Peyer's patch (tissue), 4 donors: Measurements from ENCODE around the gene PHF21B.

ENCODE experiments used
- CTCF ChIP-seq, 6 experiments: fragments of 450-650 bp in 4 of 6; fragments of 200-600 bp in 2 of 6; sonication (generic) in 1 of 6; IDR thresholded peaks; one replicate each; pipeline ENCODE4 v1.5.1; 2017 to 2019; ENCODE audit warnings: antibody characterized with exemption in 6 of 6, mild to moderate bottlenecking in 3 of 6, moderate library complexity in 1 of 6
- POLR2A ChIP-seq, 2 donors: fragments of 450-650 bp; IDR thresholded peaks; one replicate each; pipeline ENCODE4 v1.5.1; 2017; ENCODE audit warnings: antibody characterized with exemption in 2 of 2, mild to moderate bottlenecking in 2 of 2, moderate library complexity in 2 of 2

DNA sequence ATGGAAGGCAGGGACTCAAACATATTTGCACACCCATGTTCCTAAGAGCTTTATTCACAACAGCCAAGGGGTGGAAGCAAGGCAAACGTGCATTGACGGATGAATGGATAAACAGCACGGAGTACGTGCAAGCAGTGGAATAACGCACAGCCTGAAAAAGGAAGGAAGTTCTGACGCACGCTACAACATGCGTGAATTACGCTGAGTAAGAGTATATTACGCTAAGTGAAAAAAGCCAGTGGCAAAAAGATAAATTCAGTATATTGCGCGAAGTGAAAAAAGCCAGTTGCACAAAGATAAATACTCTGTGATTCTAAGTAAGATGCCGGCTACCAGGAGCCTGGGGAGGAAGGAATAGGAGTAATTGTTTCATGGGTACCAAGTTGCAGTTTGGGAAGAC, 19.5 kb downstream of the PHF21B start:
- TF ChIP-seq POLR2A (IDR thresholded peaks at IDR 0.05), result no peak
- TF ChIP-seq CTCF (IDR thresholded peaks at IDR 0.05), result no peak
